OCI-LY3 (cell line): Measurements from ENCODE around the gene IFNGR1.

Experiments used
- H2AFZ ChIP-seq: fragments of 200-600, 300-600 bp; shearing (Covaris generic); 2 replicates; pipeline ENCODE4 v1.6.0; 2014; ENCODE audit warnings: antibody characterized with exemption, low read depth, low read length
- H3K27ac ChIP-seq: fragments of 200-600, 300-600 bp; sonication (generic); 2 replicates; pipeline ENCODE4 v1.5.1; 2014; ENCODE audit warnings: mild to moderate bottlenecking, low read length, moderate library complexity, mixed read lengths
- H3K27me3 ChIP-seq: fragments of 200-600, 300-600 bp; sonication (generic); 2 replicates; pipeline ENCODE4 v1.6.1; 2014; ENCODE audit warnings: low read depth, low read length, mixed read lengths
- H3K36me3 ChIP-seq: fragments of 200-600, 300-600 bp; sonication (generic); replicated peaks from 2 replicates; pipeline ENCODE3; 2014; ENCODE audit warnings: low read depth, low read length, mixed read lengths
- H3K4me1 ChIP-seq: fragments of 300-600, 200-600 bp; sonication (generic); 2 replicates; pipeline ENCODE4 v1.6.1; 2014; ENCODE audit warnings: low read length, mixed read lengths
- H3K4me2 ChIP-seq: fragments of 200-600, 300-600 bp; sonication (generic); 2 replicates; pipeline ENCODE4 v1.6.1; 2014; ENCODE audit warnings: low read length, mixed read lengths
- H3K4me3 ChIP-seq: fragments of 300-600, 200-600 bp; sonication (generic); 2 replicates; pipeline ENCODE4 v1.5.1; 2014; ENCODE audit warnings: antibody characterized with exemption, mild to moderate bottlenecking, low read length, moderate library complexity
- H3K79me2 ChIP-seq: fragments of 300-600, 200-600 bp; shearing (Covaris generic); 2 replicates; pipeline ENCODE4 v1.6.1; 2014; ENCODE audit warnings: mild to moderate bottlenecking, low read length, mixed read lengths
- H3K9ac ChIP-seq: fragments of 300-600, 200-600 bp; shearing (Covaris generic); 2 replicates; pipeline ENCODE4 v1.6.0; 2014; ENCODE audit warnings: mild to moderate bottlenecking, low read length, moderate library complexity
- H3K9me3 ChIP-seq: fragments of 200-600, 300-600 bp; shearing (Covaris generic); 2 replicates; pipeline ENCODE4 v1.6.1; 2014; ENCODE audit warnings: low read length, mixed read lengths; ENCODE audit not compliant: insufficient read depth
- H4K20me1 ChIP-seq: fragments of 200-600, 300-600 bp; sonication (generic); 2 replicates; pipeline ENCODE4 v1.6.1; 2016; ENCODE audit warnings: low read length, mixed read lengths; ENCODE audit not compliant: insufficient read depth
- CTCF ChIP-seq: fragments of 200-600, 300-600 bp; sonication (generic); IDR thresholded peaks from 2 replicates; pipeline ENCODE4 v1.5.1; 2014; ENCODE audit warnings: antibody characterized with exemption, low read length, low read depth
- EZH2phosphoT487 ChIP-seq: fragments of 200-600 bp; shearing (Covaris generic); IDR thresholded peaks from 2 replicates; pipeline ENCODE4 v1.6.1; 2018; ENCODE audit warnings: antibody characterized with exemption, mixed run types, low read depth

IFNGR1 gene

GRCh38 chr6:137202078-137202477, 17.1 kb downstream of the IFNGR1 start:
- no peaks in the 10 kb centered on the region for H3K27me3 ChIP-seq
- peaks cover 56% of the 10 kb centered on the region for H3K36me3 ChIP-seq

GRCh38 chr6:137201006-137201405, 18.2 kb downstream of the IFNGR1 start:
- Histone ChIP-seq H3K4me1 (peaks cover 25% of the 10 kb centered on the region), H3K4me2 (no peak overlapping the region), H4K20me1 (no peaks in the 10 kb centered on the region), H3K9ac (no peak overlapping the region), H3K27ac (no peak overlapping the region), H3K79me2 (no peaks in the 10 kb centered on the region), H3K9me3 (no peaks in the 10 kb centered on the region), H3K36me3 (peaks cover 56% of the 10 kb centered on the region), H3K4me3 (no peak overlapping the region), H2AFZ (no peak overlapping the region), H3K27me3 (no peaks in the 10 kb centered on the region)
- TF ChIP-seq EZH2phosphoT487 (no peak), CTCF (no peak)

More at GRCh38 chr6:137202078-137202477, 17.1 kb downstream of the IFNGR1 start:
- Histone ChIP-seq H3K4me3 (no peak overlapping the region), H3K4me2 (peak overlapping the region; percentile 13), H3K9me3 (no peaks in the 10 kb centered on the region), H3K79me2 (no peaks in the 10 kb centered on the region), H3K9ac (no peak overlapping the region), H3K27ac (no peak overlapping the region), H3K4me1 (peaks cover 33% of the 10 kb centered on the region), H4K20me1 (no peaks in the 10 kb centered on the region), H2AFZ (no peak overlapping the region)
- TF ChIP-seq EZH2phosphoT487 (no peak), CTCF (peak; percentile 76)

DNA sequence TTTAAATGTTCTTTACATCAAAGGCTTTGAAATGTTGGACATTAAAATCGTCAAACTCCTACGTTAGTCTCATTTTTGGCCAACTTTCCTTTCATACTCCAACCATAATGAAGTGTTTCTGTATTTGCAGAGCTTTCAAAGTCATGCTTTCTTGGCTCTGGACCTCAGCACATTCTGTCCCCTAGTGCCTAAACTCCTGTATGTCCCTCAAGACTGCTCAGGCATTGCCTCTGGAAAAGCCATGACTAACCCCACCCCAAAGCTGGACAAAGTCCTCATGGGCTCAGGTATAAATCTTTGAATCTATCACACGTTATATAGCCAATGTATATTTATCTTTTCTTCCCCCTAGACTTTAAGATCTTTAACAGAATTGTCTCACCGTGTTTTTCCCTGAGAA, 18.9 kb downstream of the IFNGR1 start:
- H3K27ac ChIP-seq: no peak overlapping the region
- H4K20me1 ChIP-seq: no peaks in the 10 kb centered on the region
- H2AFZ ChIP-seq: no peak overlapping the region
- TF ChIP-seq EZH2phosphoT487: no peak
- TF ChIP-seq CTCF: no peak
- H3K9ac ChIP-seq: no peak overlapping the region
- H3K9me3 ChIP-seq: no peaks in the 10 kb centered on the region
- H3K4me1 ChIP-seq: peaks cover 25% of the 10 kb centered on the region
- H3K36me3 ChIP-seq: peaks cover 52% of the 10 kb centered on the region
- no peak overlapping the region for H3K4me3 ChIP-seq
- no peaks in the 10 kb centered on the region for H3K79me2 ChIP-seq
- H3K27me3 ChIP-seq: no peaks in the 10 kb centered on the region
- no peak overlapping the region for H3K4me2 ChIP-seq

- peak overlapping the region; percentile 26; the same call in 1 of the 2 replicates for H3K4me2 ChIP-seq
- TF ChIP-seq CTCF: no peak
- no peak for TF ChIP-seq EZH2phosphoT487
- H3K4me3 ChIP-seq: no peak overlapping the region
- peaks cover 35% of the 10 kb centered on the region for H3K36me3 ChIP-seq
- peak overlapping the region; percentile 53 for H3K27ac ChIP-seq
- H3K9ac ChIP-seq: no peak overlapping the region
- H4K20me1 ChIP-seq: no peaks in the 10 kb centered on the region
- H3K27me3 ChIP-seq: no peaks in the 10 kb centered on the region
- H2AFZ ChIP-seq: no peak overlapping the region
- H3K9me3 ChIP-seq: no peaks in the 10 kb centered on the region
- peaks cover 25% of the 10 kb centered on the region for H3K4me1 ChIP-seq
- H3K79me2 ChIP-seq: no peaks in the 10 kb centered on the region
Measured at GRCh38 chr6:137197684-137198645, 21.2 kb downstream of the IFNGR1 start.
